ENCODE data around the gene TCF7L1. TPM values are rescaled to one million over a fixed set of nuclear protein-coding genes. Genes with fewer than 3 reads are reported as not detected.

The TCF7L1 gene
- total RNA-seq, 2 experiments from 2014 or later: not detected

DNA sequence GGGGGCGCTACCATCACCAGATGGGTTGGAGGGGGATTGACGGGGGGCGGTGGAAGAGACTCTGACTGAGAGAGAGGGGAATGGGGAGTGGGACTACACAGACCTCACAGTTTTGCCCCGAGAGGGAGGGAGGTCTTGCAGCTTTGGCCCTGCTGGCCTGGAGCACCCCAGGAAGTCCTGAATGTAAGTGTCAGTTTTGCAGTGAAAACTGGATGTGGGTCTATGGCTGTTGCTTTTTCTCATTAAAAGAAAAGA is 2.4 kb downstream of the TCF7L1 start:
- Histone ChIP-seq H3K4me3 (ENCODE audit: low read length) (no peak overlapping the region), H3K27ac (ENCODE audit: low read depth in 1 of 2, low read length in 2 of 2) (no peak overlapping the region), H3K36me3 (ENCODE audit: insufficient read depth, low read length) (no peaks in the 10 kb centered on the region), H3K4me1 (ENCODE audit: insufficient read depth, low read length) (peaks cover 22% of the 10 kb centered on the region), H3K9me3 (ENCODE audit: control insufficient read depth in 1 of 2, insufficient read depth in 1 of 2, low read length in 2 of 2) (peaks cover 0 to 9% of the 10 kb centered on the region in 2 experiments), H3K27me3 (ENCODE audit: control insufficient read depth in 1 of 2, insufficient read depth in 2 of 2, low read length in 2 of 2) (peaks cover 34 to 81% of the 10 kb centered on the region in 2 experiments)
- Mint-ChIP-seq H3K4me3 (no peak overlapping the region), H3K9me3 (no peaks in the 10 kb centered on the region), H3K36me3 (ENCODE audit: low read depth) (no peaks in the 10 kb centered on the region), H3K27ac (no peak overlapping the region), H3K27me3 (peaks cover 77% of the 10 kb centered on the region), H3K4me1 (ENCODE audit: low read depth) (peaks cover 9% of the 10 kb centered on the region)
- POLR2A ChIA-PET: no interaction called here
- intact Hi-C loops (cut with DNase I, micrococcal nuclease): loop anchor here in 1 of 2 experiments (10.0 kb wide), 1 partner anchor 149 kb away; no protein-coding TSS in a partner anchor
- DNase-seq (no peak), ATAC-seq (ENCODE audit: poor library complexity) (no peak)
- CTCF ChIA-PET: no interaction called here
- TF ChIP-seq, protein P1, sequence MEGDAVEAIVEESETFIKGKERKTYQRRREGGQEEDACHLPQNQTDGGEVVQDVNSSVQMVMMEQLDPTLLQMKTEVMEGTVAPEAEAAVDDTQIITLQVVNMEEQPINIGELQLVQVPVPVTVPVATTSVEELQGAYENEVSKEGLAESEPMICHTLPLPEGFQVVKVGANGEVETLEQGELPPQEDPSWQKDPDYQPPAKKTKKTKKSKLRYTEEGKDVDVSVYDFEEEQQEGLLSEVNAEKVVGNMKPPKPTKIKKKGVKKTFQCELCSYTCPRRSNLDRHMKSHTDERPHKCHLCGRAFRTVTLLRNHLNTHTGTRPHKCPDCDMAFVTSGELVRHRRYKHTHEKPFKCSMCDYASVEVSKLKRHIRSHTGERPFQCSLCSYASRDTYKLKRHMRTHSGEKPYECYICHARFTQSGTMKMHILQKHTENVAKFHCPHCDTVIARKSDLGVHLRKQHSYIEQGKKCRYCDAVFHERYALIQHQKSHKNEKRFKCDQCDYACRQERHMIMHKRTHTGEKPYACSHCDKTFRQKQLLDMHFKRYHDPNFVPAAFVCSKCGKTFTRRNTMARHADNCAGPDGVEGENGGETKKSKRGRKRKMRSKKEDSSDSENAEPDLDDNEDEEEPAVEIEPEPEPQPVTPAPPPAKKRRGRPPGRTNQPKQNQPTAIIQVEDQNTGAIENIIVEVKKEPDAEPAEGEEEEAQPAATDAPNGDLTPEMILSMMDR (IDR thresholded peaks at IDR 0.05): no peak

DNA sequence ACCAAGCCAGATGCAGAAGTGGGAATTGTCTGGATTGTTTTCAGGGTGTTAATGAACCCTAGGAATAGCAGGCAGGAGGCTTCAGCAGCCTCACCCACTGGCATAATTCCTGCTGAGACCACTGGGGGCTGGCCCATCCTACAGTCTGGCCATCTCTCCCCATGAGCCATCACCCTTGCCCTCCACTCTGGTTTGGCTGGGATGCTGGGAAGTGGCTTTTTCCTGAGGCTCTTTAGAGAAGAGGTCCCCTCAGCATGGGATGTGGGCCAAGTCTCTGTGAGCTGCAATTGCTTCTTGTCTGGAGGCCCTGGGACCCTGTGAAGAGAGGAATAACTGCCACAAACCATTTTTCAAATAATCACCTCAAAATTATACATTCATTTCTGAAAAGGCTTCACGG is 4.0 kb downstream of the TCF7L1 start:
- peaks cover 0 to 9% of the 10 kb centered on the region in 2 experiments for H3K9me3 ChIP-seq (ENCODE audit: control insufficient read depth in 1 of 2, insufficient read depth in 1 of 2, low read length in 2 of 2)
- ATAC-seq (ENCODE audit: poor library complexity) (no peak), DNase-seq (no peak)
- no peaks in the 10 kb centered on the region for H3K36me3 ChIP-seq (ENCODE audit: insufficient read depth, low read length)
- H3K27ac ChIP-seq (ENCODE audit: low read depth in 1 of 2, low read length in 2 of 2): no peak overlapping the region
- Mint-ChIP-seq H3K27ac (no peak overlapping the region), H3K4me1 (ENCODE audit: low read depth) (peaks cover 6% of the 10 kb centered on the region), H3K4me3 (no peak overlapping the region), H3K27me3 (peaks cover 74% of the 10 kb centered on the region), H3K9me3 (no peaks in the 10 kb centered on the region), H3K36me3 (ENCODE audit: low read depth) (no peaks in the 10 kb centered on the region)
- ChIA-PET CTCF (no interaction called here), POLR2A (no interaction called here)
- peaks cover 22% of the 10 kb centered on the region for H3K4me1 ChIP-seq (ENCODE audit: insufficient read depth, low read length)
- H3K4me3 ChIP-seq (ENCODE audit: low read length): no peak overlapping the region
- H3K27me3 ChIP-seq (ENCODE audit: control insufficient read depth in 1 of 2, insufficient read depth in 2 of 2, low read length in 2 of 2): peaks cover 36 to 67% of the 10 kb centered on the region in 2 experiments
- TF ChIP-seq, protein P1 (IDR thresholded peaks at IDR 0.05): no peak
- intact Hi-C loops (cut with DNase I, micrococcal nuclease): loop anchor here in 1 of 2 experiments (10.0 kb wide), 1 partner anchor 148 kb away; no protein-coding TSS in a partner anchor

DNA sequence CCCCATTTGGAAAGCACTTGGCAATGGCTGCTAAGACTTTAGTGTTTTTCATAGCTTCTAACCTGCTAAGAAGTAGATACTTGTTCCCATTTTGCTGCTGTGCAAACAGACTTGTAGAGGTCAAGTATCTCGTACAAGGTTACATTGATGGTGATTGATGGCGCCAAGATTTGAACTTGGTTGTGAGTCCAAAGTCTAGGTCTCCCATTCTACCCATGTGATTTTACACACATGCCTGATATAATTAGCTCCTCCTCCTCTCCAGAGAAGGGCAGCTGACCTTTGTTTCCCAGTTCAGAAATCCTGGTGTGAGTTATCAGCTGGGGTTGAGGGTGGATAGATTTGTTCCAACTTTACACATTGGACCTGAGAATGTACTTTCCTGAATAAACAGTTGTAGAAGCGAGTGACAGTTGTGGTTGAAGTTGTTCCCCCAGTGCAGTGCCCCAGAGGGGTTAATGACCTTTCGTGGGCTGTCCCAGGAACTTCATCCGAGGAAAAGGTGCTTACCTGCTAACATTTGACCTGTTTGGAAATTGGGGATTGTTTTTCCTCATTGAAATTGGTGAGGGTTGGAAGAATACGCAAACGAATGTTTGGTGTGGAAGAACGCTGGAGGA is 10.4 kb downstream of the TCF7L1 start:
- no peaks in the 10 kb centered on the region for H3K9me3 Mint-ChIP-seq
- POLR2A ChIA-PET: no interaction called here

More for the DNA sequence above, 10.4 kb downstream of the TCF7L1 start:
- CTCF ChIA-PET: no interaction called here
- DNase-seq (no peak), ATAC-seq (ENCODE audit: poor library complexity) (no peak)
- H3K4me1 ChIP-seq (ENCODE audit: insufficient read depth, low read length): no peaks in the 10 kb centered on the region
- Mint-ChIP-seq H3K4me1 (ENCODE audit: low read depth) (no peaks in the 10 kb centered on the region), H3K27ac (no peak overlapping the region), H3K27me3 (peaks cover 41% of the 10 kb centered on the region), H3K36me3 (ENCODE audit: low read depth) (no peaks in the 10 kb centered on the region), H3K4me3 (no peak overlapping the region)
- H3K36me3 ChIP-seq (ENCODE audit: insufficient read depth, low read length): no peaks in the 10 kb centered on the region
- no peak overlapping the region for H3K4me3 ChIP-seq (ENCODE audit: low read length)
- H3K27me3 ChIP-seq (ENCODE audit: control insufficient read depth in 1 of 2, insufficient read depth in 2 of 2, low read length in 2 of 2): peaks cover 11% of the 10 kb centered on the region in 2 experiments
- TF ChIP-seq, protein P1 (IDR thresholded peaks at IDR 0.05): no peak
- H3K9me3 ChIP-seq (ENCODE audit: control insufficient read depth in 1 of 2, insufficient read depth in 1 of 2, low read length in 2 of 2): no peaks in the 10 kb centered on the region
- no peak overlapping the region for H3K27ac ChIP-seq (ENCODE audit: low read depth in 1 of 2, low read length in 2 of 2)
- intact Hi-C loops (cut with DNase I, micrococcal nuclease): no loop called here
